Smooth muscle cell (in vitro differentiated cells): ENCODE results near the gene CERS5. TPM values are rescaled to one million over a fixed set of nuclear protein-coding genes. Genes with fewer than 3 reads are reported as not detected.

ENCODE experiments used
- DNase-seq: peaks from one replicate; lab custom pipeline; 2025; ENCODE audit not compliant: unreplicated experiment; lab: John Stamatoyannopoulos, UW
- H2AFZ ChIP-seq: fragments of 200-600 bp; sonication (generic); 2 replicates; pipeline ENCODE4 v1.6.0; 2016; ENCODE audit warnings: antibody characterized with exemption, low read depth, mild to moderate bottlenecking
- H3F3A ChIP-seq: fragments of 200-600 bp; sonication (generic); 2 replicates; pipeline ENCODE4 v1.6.0; 2017; ENCODE audit warnings: antibody characterized with exemption, low read depth
- H3K27ac ChIP-seq: fragments of 200-600 bp; sonication (generic); 2 replicates; pipeline ENCODE4 v1.5.1; 2016; ENCODE audit warnings: low read depth, mild to moderate bottlenecking
- H3K27me3 ChIP-seq: fragments of 200-600 bp; sonication (generic); 2 replicates; pipeline ENCODE4 v1.6.1; 2016; ENCODE audit warnings: low read depth, mild to moderate bottlenecking
- H3K36me3 ChIP-seq: fragments of 200-600 bp; sonication (generic); 2 replicates; pipeline ENCODE4 v1.5.1; 2016; ENCODE audit warnings: low read depth
- H3K4me1 ChIP-seq: fragments of 200-600 bp; sonication (generic); 2 replicates; pipeline ENCODE4 v1.5.1; 2016; ENCODE audit warnings: low read depth
- H3K4me2 ChIP-seq: fragments of 200-600 bp; sonication (generic); 2 replicates; pipeline ENCODE4 v1.6.0; 2016; ENCODE audit warnings: mild to moderate bottlenecking
- H3K4me3 ChIP-seq: fragments of 200-600 bp; sonication (generic); 2 replicates; pipeline ENCODE4 v1.5.1; 2016; ENCODE audit warnings: mild to moderate bottlenecking
- H3K79me2 ChIP-seq: fragments of 200-600 bp; sonication (generic); 2 replicates; pipeline ENCODE4 v1.6.0; 2016; ENCODE audit warnings: low read depth, mild to moderate bottlenecking
- H3K9ac ChIP-seq: fragments of 200-600 bp; sonication (generic); 2 replicates; pipeline ENCODE4 v1.6.0; 2016; ENCODE audit warnings: low read depth
- H3K9me3 ChIP-seq: fragments of 200-600 bp; sonication (generic); replicated peaks from 2 replicates; pipeline ENCODE4 v1.5.1; 2016; ENCODE audit warnings: low read depth
- H4K20me1 ChIP-seq: fragments of 200-600 bp; sonication (generic); 2 replicates; pipeline ENCODE4 v1.6.0; 2016; ENCODE audit warnings: low read depth
- WGBS: methylation state at CpG from one replicate; pipeline ENCODE4 v1.1.7; 2016; ENCODE audit warnings: low lambda C conversion rate; 5-methylcytosine and 5-hydroxymethylcytosine counted together
- polyA plus RNA-seq: library from polyadenylated mRNA; unstranded; fragments of >200 nt; fragmentation: Nextera tagmentation; extraction: Ambion mirVana; gene quantifications from 2 replicates; pipeline ENCODE4 v1.2.1, GENCODE V29; 2016
- total RNA-seq: library from RNA; depleted of rRNA; stranded (reverse); fragments of >200 nt; gene quantifications from 2 replicates; pipeline ENCODE4 v1.2.3, GENCODE V29; 2014
- TF ChIP-seq, protein P1 (sequence below): fragments of 200-600 bp; sonication (generic); IDR thresholded peaks from 2 replicates; pipeline ENCODE4 v1.5.1; 2017; ENCODE audit warnings: borderline replicate concordance, mild to moderate bottlenecking, antibody characterized with exemption; ENCODE audit not compliant: insufficient read depth, poor library complexity, severe bottlenecking

Gene CERS5
- total and polyA plus RNA-seq, 2 experiments from 2014 or later, result 53.5 to 102 TPM

DNA sequence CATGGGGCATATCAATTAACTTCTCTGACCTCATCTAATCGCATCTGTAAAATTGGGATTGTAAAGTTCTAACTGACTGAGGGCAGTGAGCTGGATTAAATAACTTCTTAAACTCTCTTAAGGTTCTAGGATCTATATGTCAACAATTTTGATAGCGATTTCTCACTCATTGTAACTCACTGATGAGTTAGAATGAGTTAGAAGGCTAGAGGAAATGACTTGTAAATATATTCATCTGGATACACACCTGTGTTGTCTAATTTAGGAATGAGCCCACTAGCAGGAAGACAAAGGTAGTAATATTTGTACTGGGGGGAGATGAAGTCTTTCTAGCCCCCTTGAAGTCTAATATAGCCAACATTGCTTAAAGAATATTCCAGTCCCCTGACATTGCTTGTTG lies 46.3 kb upstream of the CERS5 start:
- H3K9me3 ChIP-seq, result no peaks in the 10 kb centered on the region
- peaks cover 7% of the 10 kb centered on the region for H3K4me1 ChIP-seq
- H4K20me1 ChIP-seq, result peaks cover 25% of the 10 kb centered on the region
- H3K4me2 ChIP-seq, result no peak overlapping the region
- no peaks in the 10 kb centered on the region for H3K36me3 ChIP-seq
- no peak overlapping the region for H3K4me3 ChIP-seq
- H2AFZ ChIP-seq, result no peak overlapping the region
- H3K79me2 ChIP-seq, result peaks cover 96% of the 10 kb centered on the region
- peaks cover 8% of the 10 kb centered on the region for H3F3A ChIP-seq
- TF ChIP-seq, protein P1, sequence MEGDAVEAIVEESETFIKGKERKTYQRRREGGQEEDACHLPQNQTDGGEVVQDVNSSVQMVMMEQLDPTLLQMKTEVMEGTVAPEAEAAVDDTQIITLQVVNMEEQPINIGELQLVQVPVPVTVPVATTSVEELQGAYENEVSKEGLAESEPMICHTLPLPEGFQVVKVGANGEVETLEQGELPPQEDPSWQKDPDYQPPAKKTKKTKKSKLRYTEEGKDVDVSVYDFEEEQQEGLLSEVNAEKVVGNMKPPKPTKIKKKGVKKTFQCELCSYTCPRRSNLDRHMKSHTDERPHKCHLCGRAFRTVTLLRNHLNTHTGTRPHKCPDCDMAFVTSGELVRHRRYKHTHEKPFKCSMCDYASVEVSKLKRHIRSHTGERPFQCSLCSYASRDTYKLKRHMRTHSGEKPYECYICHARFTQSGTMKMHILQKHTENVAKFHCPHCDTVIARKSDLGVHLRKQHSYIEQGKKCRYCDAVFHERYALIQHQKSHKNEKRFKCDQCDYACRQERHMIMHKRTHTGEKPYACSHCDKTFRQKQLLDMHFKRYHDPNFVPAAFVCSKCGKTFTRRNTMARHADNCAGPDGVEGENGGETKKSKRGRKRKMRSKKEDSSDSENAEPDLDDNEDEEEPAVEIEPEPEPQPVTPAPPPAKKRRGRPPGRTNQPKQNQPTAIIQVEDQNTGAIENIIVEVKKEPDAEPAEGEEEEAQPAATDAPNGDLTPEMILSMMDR, result no peak
- H3K27ac ChIP-seq, result peak overlapping the region; percentile 60
- H3K27me3 ChIP-seq, result no peaks in the 10 kb centered on the region
- no peak for DNase-seq
- WGBS, result 97% methylated on average over 2 of the region's 2 CpGs
- no peak overlapping the region for H3K9ac ChIP-seq

DNA sequence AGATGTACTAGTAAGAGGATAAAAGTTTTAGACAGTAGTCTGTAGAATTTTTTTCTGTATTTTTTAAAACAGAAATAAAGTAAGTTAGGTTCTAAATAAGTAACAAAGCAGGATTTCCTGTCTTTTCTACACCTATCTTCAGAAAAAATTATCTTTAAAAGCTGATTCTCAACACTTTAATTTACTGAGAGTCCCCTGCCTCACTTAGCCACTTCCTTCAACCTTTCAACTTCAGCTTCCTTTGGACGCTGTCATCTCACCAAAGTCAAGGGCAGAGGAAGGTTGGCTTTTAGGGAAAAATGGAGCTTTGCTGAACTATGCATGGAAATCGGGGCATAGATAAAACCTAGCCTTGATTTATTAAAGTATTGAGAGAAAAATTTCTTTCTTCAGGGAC lies 44.9 kb upstream of the CERS5 start:
- no peak overlapping the region for H2AFZ ChIP-seq
- peaks cover 7% of the 10 kb centered on the region for H3K4me1 ChIP-seq
- 65% methylated on average over 2 of the region's 2 CpGs for WGBS
- H3F3A ChIP-seq, result peaks cover 8% of the 10 kb centered on the region
- DNase-seq, result no peak
- peaks cover 99% of the 10 kb centered on the region for H3K79me2 ChIP-seq
- peak overlapping the region; percentile 60 for H3K27ac ChIP-seq
- H4K20me1 ChIP-seq, result peaks cover 34% of the 10 kb centered on the region
- no peaks in the 10 kb centered on the region for H3K9me3 ChIP-seq
- no peaks in the 10 kb centered on the region for H3K27me3 ChIP-seq
- peak overlapping the region; percentile 40 for H3K4me2 ChIP-seq
- TF ChIP-seq, protein P1, result no peak
- no peaks in the 10 kb centered on the region for H3K36me3 ChIP-seq
- peak overlapping the region; percentile 43 for H3K9ac ChIP-seq
- H3K4me3 ChIP-seq, result no peak overlapping the region

DNA sequence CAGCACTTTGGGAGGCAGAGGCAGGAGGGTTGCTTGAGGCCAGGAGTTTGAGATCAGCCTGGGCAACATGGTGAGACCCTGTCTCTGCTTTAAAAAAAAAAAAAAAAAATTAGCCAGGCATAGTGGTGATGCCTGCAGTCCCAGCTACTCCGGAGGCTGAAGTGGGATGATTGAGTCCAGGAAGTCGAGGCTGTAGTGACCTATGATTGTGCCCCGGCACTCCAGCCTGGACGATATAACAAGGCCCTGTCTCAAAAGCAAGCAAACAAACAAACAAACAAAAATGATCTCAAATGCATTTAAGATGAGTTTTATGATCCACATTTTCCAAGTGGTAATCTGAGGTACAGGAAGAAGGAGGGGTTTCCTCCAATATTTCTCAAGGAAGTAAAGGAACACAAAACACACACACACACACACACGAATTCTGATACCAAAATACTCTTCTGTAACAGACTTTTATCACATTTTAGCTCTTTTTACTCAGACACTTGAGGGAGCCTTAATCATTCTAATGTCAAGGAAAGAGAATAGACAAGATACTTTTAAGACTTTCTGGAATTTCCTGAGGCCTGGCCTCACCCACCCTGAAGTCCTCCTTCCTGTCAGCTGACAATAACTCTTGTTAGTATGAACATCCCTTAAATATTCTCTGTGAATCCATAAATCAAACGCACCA lies 44.4 kb upstream of the CERS5 start:
- no peak overlapping the region for H2AFZ ChIP-seq
- H3K9me3 ChIP-seq, result no peaks in the 10 kb centered on the region
- TF ChIP-seq, protein P1, result no peak
- peak overlapping the region; percentile 40 for H3K4me2 ChIP-seq
- H3K79me2 ChIP-seq, result peaks cover 98% of the 10 kb centered on the region
- H3K27ac ChIP-seq, result peak overlapping the region; percentile 60
- peaks cover 8% of the 10 kb centered on the region for H3F3A ChIP-seq
- H3K27me3 ChIP-seq, result no peaks in the 10 kb centered on the region
- DNase-seq, result no peak
- WGBS, result 65% methylated on average over 6 of the region's 6 CpGs
- no peaks in the 10 kb centered on the region for H3K36me3 ChIP-seq
- peaks cover 7% of the 10 kb centered on the region for H3K4me1 ChIP-seq
- H3K9ac ChIP-seq, result peak overlapping the region; percentile 43
- H3K4me3 ChIP-seq, result no peak overlapping the region
- H4K20me1 ChIP-seq, result peaks cover 30% of the 10 kb centered on the region

DNA sequence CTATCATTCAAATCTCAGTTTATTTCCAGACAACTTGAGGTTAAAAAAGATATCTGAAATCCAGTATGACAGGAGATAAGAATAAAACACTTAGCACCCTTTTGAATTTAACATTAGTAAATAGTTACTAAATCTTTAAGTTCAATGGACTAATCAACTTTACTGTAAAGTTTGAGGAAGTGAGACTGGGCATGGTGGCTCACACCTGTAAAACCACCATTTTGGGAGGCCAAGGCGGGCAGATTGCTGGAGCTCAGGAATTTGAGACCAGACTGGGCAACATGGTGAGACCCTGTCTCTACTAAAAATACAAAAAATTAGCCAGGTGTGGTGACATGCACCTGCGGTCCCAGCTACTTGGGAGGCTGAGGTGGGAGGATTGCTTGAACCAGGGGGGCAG lies 40.3 kb upstream of the CERS5 start:
- H4K20me1 ChIP-seq, result peaks cover 17% of the 10 kb centered on the region
- H3K79me2 ChIP-seq, result peaks cover 76% of the 10 kb centered on the region
- H3F3A ChIP-seq, result no peaks in the 10 kb centered on the region
- H3K4me1 ChIP-seq, result peaks cover 5% of the 10 kb centered on the region
- no peak overlapping the region for H3K4me3 ChIP-seq
- WGBS, result 100% methylated on average over 2 of the region's 2 CpGs
- no peak overlapping the region for H2AFZ ChIP-seq
- no peak overlapping the region for H3K27ac ChIP-seq
- H3K9me3 ChIP-seq, result no peaks in the 10 kb centered on the region
- H3K4me2 ChIP-seq, result no peak overlapping the region
- H3K9ac ChIP-seq, result no peak overlapping the region
- TF ChIP-seq, protein P1, result no peak
- H3K36me3 ChIP-seq, result peaks cover 15% of the 10 kb centered on the region
- no peaks in the 10 kb centered on the region for H3K27me3 ChIP-seq
- DNase-seq, result no peak
